PFSK-1 (cell line): ENCODE measurements around the gene C5orf58.

Experiments
- FOXP2 ChIP-seq: optimal IDR thresholded peaks from 2 replicates; pipeline ENCODE3; 2011; ENCODE audit warnings: borderline replicate concordance, control low read depth, inconsistent platforms; ENCODE audit not compliant: insufficient read depth; ENCODE audit errors: extremely low read length, extremely low read depth
- POLR2AphosphoS5 ChIP-seq: IDR thresholded peaks from 2 replicates; pipeline ENCODE4 v1.6.1; 2012; ENCODE audit warnings: low read depth, mild to moderate bottlenecking, control low read depth, low read length, moderate library complexity
- SIN3A ChIP-seq: IDR thresholded peaks from 2 replicates; pipeline ENCODE4 v1.6.1; 2012; ENCODE audit warnings: mild to moderate bottlenecking, low read length, moderate library complexity, borderline replicate concordance; ENCODE audit not compliant: insufficient read depth
- TAF1 ChIP-seq: IDR thresholded peaks from 2 replicates; pipeline ENCODE4 v1.6.1; 2012; ENCODE audit warnings: low read length, control low read depth, borderline replicate concordance; ENCODE audit not compliant: insufficient read depth
- TF ChIP-seq, protein P1 (sequence below), 2 experiments: IDR thresholded peaks; 2 replicates each; pipeline versions ENCODE4 v1.6.1 to v1.8.0; 2011 to 2012; ENCODE audit warnings: low read depth in 2 of 2, low read length in 2 of 2, control low read depth in 1 of 2, inconsistent platforms in 1 of 2, mild to moderate bottlenecking in 1 of 2, moderate library complexity in 1 of 2; ENCODE audit not compliant: insufficient read depth in 1 of 2

- TF ChIP-seq POLR2AphosphoS5: no peak
- TF ChIP-seq, protein P1, sequence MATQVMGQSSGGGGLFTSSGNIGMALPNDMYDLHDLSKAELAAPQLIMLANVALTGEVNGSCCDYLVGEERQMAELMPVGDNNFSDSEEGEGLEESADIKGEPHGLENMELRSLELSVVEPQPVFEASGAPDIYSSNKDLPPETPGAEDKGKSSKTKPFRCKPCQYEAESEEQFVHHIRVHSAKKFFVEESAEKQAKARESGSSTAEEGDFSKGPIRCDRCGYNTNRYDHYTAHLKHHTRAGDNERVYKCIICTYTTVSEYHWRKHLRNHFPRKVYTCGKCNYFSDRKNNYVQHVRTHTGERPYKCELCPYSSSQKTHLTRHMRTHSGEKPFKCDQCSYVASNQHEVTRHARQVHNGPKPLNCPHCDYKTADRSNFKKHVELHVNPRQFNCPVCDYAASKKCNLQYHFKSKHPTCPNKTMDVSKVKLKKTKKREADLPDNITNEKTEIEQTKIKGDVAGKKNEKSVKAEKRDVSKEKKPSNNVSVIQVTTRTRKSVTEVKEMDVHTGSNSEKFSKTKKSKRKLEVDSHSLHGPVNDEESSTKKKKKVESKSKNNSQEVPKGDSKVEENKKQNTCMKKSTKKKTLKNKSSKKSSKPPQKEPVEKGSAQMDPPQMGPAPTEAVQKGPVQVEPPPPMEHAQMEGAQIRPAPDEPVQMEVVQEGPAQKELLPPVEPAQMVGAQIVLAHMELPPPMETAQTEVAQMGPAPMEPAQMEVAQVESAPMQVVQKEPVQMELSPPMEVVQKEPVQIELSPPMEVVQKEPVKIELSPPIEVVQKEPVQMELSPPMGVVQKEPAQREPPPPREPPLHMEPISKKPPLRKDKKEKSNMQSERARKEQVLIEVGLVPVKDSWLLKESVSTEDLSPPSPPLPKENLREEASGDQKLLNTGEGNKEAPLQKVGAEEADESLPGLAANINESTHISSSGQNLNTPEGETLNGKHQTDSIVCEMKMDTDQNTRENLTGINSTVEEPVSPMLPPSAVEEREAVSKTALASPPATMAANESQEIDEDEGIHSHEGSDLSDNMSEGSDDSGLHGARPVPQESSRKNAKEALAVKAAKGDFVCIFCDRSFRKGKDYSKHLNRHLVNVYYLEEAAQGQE (IDR thresholded peaks at IDR 0.05; ENCODE audit: insufficient read depth in 1 of 2, low read depth in 2 of 2, low read length in 2 of 2): no peak
- TF ChIP-seq SIN3A: no peak
- TF ChIP-seq TAF1: no peak
- no peak for TF ChIP-seq FOXP2
Observed at GRCh38 chr5:170195961-170196360, 36.8 kb upstream of the C5orf58 start.
